ENCODE data around the gene CAMK2D.

- no peak for TF ChIP-seq POLR2A (IDR thresholded peaks at IDR 0.05; ENCODE audit: low read length)
- TF ChIP-seq GATA1 (IDR thresholded peaks at IDR 0.05; ENCODE audit: low read depth, low read length), result no peak
Measured at GRCh38 chr4:113645771-113646441, 115.6 kb downstream of the CAMK2D start.

Measured in erythroblast (primary cell).